ENCODE measurements around the gene MRE11. TPM values are rescaled to one million over a fixed set of nuclear protein-coding genes. Genes with fewer than 3 reads are reported as not detected.

MRE11 gene
- total RNA-seq, 2 experiments from 2014 or later, result 42.6 to 62.1 TPM

GRCh38 chr11:94459576-94459975 lies 34.1 kb downstream of the MRE11 start:
- Histone ChIP-seq H3K4me3 (ENCODE audit: low read depth, low read length, poor library complexity, severe bottlenecking) (no peak overlapping the region), H4K20me1 (ENCODE audit: insufficient read depth, low read length) (no peaks in the 10 kb centered on the region), H3K27ac (ENCODE audit: low read depth, low read length, poor library complexity, severe bottlenecking) (no peak overlapping the region), H3K36me3 (ENCODE audit: insufficient read depth, low read length) (peaks cover 80% of the 10 kb centered on the region), H3K9me3 (ENCODE audit: low read length) (no peaks in the 10 kb centered on the region), H3K9me2 (ENCODE audit: insufficient read depth, low read length) (no peaks in the 10 kb centered on the region), H3K4me1 (ENCODE audit: insufficient read depth, low read length, poor library complexity, severe bottlenecking) (no peaks in the 10 kb centered on the region), H3K4me2 (ENCODE audit: low read length) (no peak overlapping the region), H3K79me2 (ENCODE audit: insufficient read depth, low read depth, low read length) (no peaks in the 10 kb centered on the region), H2AFZ (ENCODE audit: low read length) (no peak overlapping the region)
- intact Hi-C loops (cut with micrococcal nuclease; ENCODE audit: unreplicated experiment), result no loop called here
- DNase-seq (ENCODE audit: low spot score), result no peak
- no peak for TF ChIP-seq EZH2phosphoT487 (IDR thresholded peaks at IDR 0.05; ENCODE audit: borderline replicate concordance, low read depth, low read length)
- TF ChIP-seq, protein P1, sequence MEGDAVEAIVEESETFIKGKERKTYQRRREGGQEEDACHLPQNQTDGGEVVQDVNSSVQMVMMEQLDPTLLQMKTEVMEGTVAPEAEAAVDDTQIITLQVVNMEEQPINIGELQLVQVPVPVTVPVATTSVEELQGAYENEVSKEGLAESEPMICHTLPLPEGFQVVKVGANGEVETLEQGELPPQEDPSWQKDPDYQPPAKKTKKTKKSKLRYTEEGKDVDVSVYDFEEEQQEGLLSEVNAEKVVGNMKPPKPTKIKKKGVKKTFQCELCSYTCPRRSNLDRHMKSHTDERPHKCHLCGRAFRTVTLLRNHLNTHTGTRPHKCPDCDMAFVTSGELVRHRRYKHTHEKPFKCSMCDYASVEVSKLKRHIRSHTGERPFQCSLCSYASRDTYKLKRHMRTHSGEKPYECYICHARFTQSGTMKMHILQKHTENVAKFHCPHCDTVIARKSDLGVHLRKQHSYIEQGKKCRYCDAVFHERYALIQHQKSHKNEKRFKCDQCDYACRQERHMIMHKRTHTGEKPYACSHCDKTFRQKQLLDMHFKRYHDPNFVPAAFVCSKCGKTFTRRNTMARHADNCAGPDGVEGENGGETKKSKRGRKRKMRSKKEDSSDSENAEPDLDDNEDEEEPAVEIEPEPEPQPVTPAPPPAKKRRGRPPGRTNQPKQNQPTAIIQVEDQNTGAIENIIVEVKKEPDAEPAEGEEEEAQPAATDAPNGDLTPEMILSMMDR (conservative IDR thresholded peaks at IDR 0.05; ENCODE audit: low read length), result no peak
- BruUV-seq (replicated peaks), result no TSS peak
- ChIA-PET POLR2A (interaction anchor here (0.6 kb wide), 1 partner anchor 66 kb away, joined by 3 read pairs; no protein-coding TSS in a partner anchor), CTCF (ENCODE audit: unreplicated experiment) (no interaction called here)

GRCh38 chr11:94457118-94458029 lies 36.3 kb downstream of the MRE11 start:
- intact Hi-C loops (cut with micrococcal nuclease; ENCODE audit: unreplicated experiment), result no loop called here
- H3K4me2 ChIP-seq (ENCODE audit: low read length), result no peak overlapping the region

More at GRCh38 chr11:94457118-94458029, 36.3 kb downstream of the MRE11 start:
- no peak overlapping the region for H2AFZ ChIP-seq (ENCODE audit: low read length)
- BruUV-seq (replicated peaks), result no TSS peak
- no peaks in the 10 kb centered on the region for H3K9me2 ChIP-seq (ENCODE audit: insufficient read depth, low read length)
- H3K4me1 ChIP-seq (ENCODE audit: insufficient read depth, low read length, poor library complexity, severe bottlenecking), result no peaks in the 10 kb centered on the region
- TF ChIP-seq, protein P1 (conservative IDR thresholded peaks at IDR 0.05; ENCODE audit: low read length), result no peak
- TF ChIP-seq EZH2phosphoT487 (IDR thresholded peaks at IDR 0.05; ENCODE audit: borderline replicate concordance, low read depth, low read length), result no peak
- H3K9me3 ChIP-seq (ENCODE audit: low read length), result peaks cover 7% of the 10 kb centered on the region; the same call in 1 of the 2 replicates
- no peaks in the 10 kb centered on the region for H4K20me1 ChIP-seq (ENCODE audit: insufficient read depth, low read length)
- no peak for DNase-seq (ENCODE audit: low spot score)
- H3K36me3 ChIP-seq (ENCODE audit: insufficient read depth, low read length), result peaks cover 90% of the 10 kb centered on the region
- no peaks in the 10 kb centered on the region for H3K79me2 ChIP-seq (ENCODE audit: insufficient read depth, low read depth, low read length)
- H3K4me3 ChIP-seq (ENCODE audit: low read depth, low read length, poor library complexity, severe bottlenecking), result no peak overlapping the region
- ChIA-PET CTCF (ENCODE audit: unreplicated experiment) (interaction anchor here (0.7 kb wide), 1 partner anchor 51 kb away, joined by 3 read pairs; no protein-coding TSS in a partner anchor), POLR2A (interaction anchor here (0.6 kb wide), 2 partner anchors 57 to 151 kb away, joined by 3 read pairs; no protein-coding TSS in a partner anchor)
- no peak overlapping the region for H3K27ac ChIP-seq (ENCODE audit: low read depth, low read length, poor library complexity, severe bottlenecking)

All from OCI-LY7 (cell line).